IMR-90 (cell line): ENCODE data around the gene ADAM17. TPM values are rescaled to one million over a fixed set of nuclear protein-coding genes. Genes with fewer than 3 reads are reported as not detected.

Experiments
- ATAC-seq: fragments of 200-7000 bp; cut with Tn5 transposase; 2 replicates; pipeline ENCODE4 v1.9.1; 2020; ENCODE audit warnings: low read depth, mild to moderate bottlenecking, moderate library complexity
- BruUV-seq: library from RNA; stranded (reverse); fragments of 400-500 nt; replicated peaks from 2 replicates; lab custom pipeline; 2021; lab: Mats Ljungman, UMichigan
- CTCF ChIA-PET: fragments of 300-600 bp; formaldehyde crosslinking; extraction: SDS; loops from one replicate; lab custom pipeline; 2021; ENCODE audit warnings: antibody characterized with exemption; lab: Yijun Ruan, JAX
- POLR2A ChIA-PET: fragments of 300-600 bp; sonication (Branson Sonifier 250); formaldehyde crosslinking; loops from one replicate; lab custom pipeline; 2022; ENCODE audit warnings: antibody characterized with exemption; ENCODE audit not compliant: unreplicated experiment; lab: Charles Lee
- DNase-seq: peaks from one replicate; pipeline ENCODE4 v3.0.0; 2013
- H2AFZ ChIP-seq: replicated peaks from 2 replicates; pipeline ENCODE3; 2013; ENCODE audit warnings: low read length, mild to moderate bottlenecking; ENCODE audit not compliant: poor library complexity
- H2AK5ac ChIP-seq: 2 replicates; pipeline ENCODE4 v1.6.1; 2013; ENCODE audit warnings: low read depth, low read length, inconsistent platforms
- H2AK9ac ChIP-seq: replicated peaks from 2 replicates; pipeline ENCODE3; 2013; ENCODE audit warnings: mild to moderate bottlenecking, low read depth, low read length, moderate library complexity; ENCODE audit not compliant: poor library complexity
- H2BK120ac ChIP-seq: 2 replicates; pipeline ENCODE4 v1.6.1; 2013; ENCODE audit warnings: low read depth, low read length, inconsistent platforms
- H2BK15ac ChIP-seq: 3 replicates; pipeline ENCODE4 v1.6.1; 2013; ENCODE audit warnings: low read depth, low read length, inconsistent platforms
- H2BK20ac ChIP-seq: 2 replicates; pipeline ENCODE4 v1.6.1; 2013; ENCODE audit warnings: low read depth, mild to moderate bottlenecking, inconsistent platforms, low read length, moderate library complexity
- H2BK5ac ChIP-seq: 2 replicates; pipeline ENCODE4 v1.6.1; 2013; ENCODE audit warnings: mild to moderate bottlenecking, low read depth, low read length, inconsistent platforms; ENCODE audit not compliant: poor library complexity, severe bottlenecking
- H3K14ac ChIP-seq: replicated peaks from 2 replicates; pipeline ENCODE4 v1.6.1; 2013; ENCODE audit warnings: low read depth, low read length, inconsistent platforms
- H3K18ac ChIP-seq: 2 replicates; pipeline ENCODE4 v1.6.1; 2013; ENCODE audit warnings: low read depth, low read length, control low read depth
- H3K23ac ChIP-seq: 2 replicates; pipeline ENCODE4 v1.6.1; 2013; ENCODE audit warnings: low read depth, low read length, inconsistent platforms
- H3K27ac ChIP-seq: 2 replicates; pipeline ENCODE4 v1.5.1; 2013; ENCODE audit warnings: mild to moderate bottlenecking, control low read depth, low read length; ENCODE audit not compliant: insufficient read depth
- H3K27me3 ChIP-seq: 2 replicates; pipeline ENCODE4 v1.6.1; 2013; ENCODE audit warnings: low read length; ENCODE audit not compliant: control insufficient read depth, insufficient read depth
- H3K36me3 ChIP-seq: 2 replicates; pipeline ENCODE4 v1.6.1; 2013; ENCODE audit warnings: low read length, mixed read lengths; ENCODE audit not compliant: control insufficient read depth, insufficient read depth
- H3K4ac ChIP-seq: 2 replicates; pipeline ENCODE4 v1.6.1; 2013; ENCODE audit warnings: low read depth, low read length, inconsistent platforms
- H3K4me1 ChIP-seq: 2 replicates; pipeline ENCODE4 v1.6.1; 2013; ENCODE audit warnings: low read length, mixed read lengths; ENCODE audit not compliant: control insufficient read depth, insufficient read depth
- H3K4me2 ChIP-seq: 2 replicates; pipeline ENCODE4 v1.6.1; 2013; ENCODE audit warnings: low read depth, mild to moderate bottlenecking, control low read depth, low read length, moderate library complexity
- H3K4me3 ChIP-seq: 2 replicates; pipeline ENCODE4 v1.5.1; 2013; ENCODE audit warnings: low read depth, mild to moderate bottlenecking, control low read depth, low read length, moderate library complexity; ENCODE audit not compliant: insufficient read depth
- H3K56ac ChIP-seq: 2 replicates; pipeline ENCODE4 v1.6.1; 2013; ENCODE audit warnings: low read length, inconsistent platforms; ENCODE audit not compliant: insufficient read depth; ENCODE audit errors: extremely low read depth
- H3K79me1 ChIP-seq, 2 experiments: 2 replicates each; pipeline ENCODE4 v1.6.1; 2013; ENCODE audit warnings: low read length in 2 of 2, inconsistent platforms in 1 of 2, low read depth in 1 of 2
- H3K9ac ChIP-seq: 2 replicates; pipeline ENCODE4 v1.6.1; 2013; ENCODE audit warnings: low read depth, low read length, control low read depth
- H3K9me1 ChIP-seq: 2 replicates; pipeline ENCODE4 v1.6.1; 2013; ENCODE audit warnings: low read length, inconsistent platforms; ENCODE audit not compliant: insufficient read depth
- H3K9me3 ChIP-seq: 2 replicates; pipeline ENCODE4 v1.6.1; 2013; ENCODE audit warnings: low read length; ENCODE audit not compliant: control insufficient read depth, insufficient read depth
- H4K20me1 ChIP-seq: 2 replicates; pipeline ENCODE4 v1.6.1; 2013; ENCODE audit warnings: low read length, inconsistent platforms; ENCODE audit not compliant: insufficient read depth
- H4K5ac ChIP-seq: 2 replicates; pipeline ENCODE4 v1.6.1; 2013; ENCODE audit warnings: mild to moderate bottlenecking, low read depth, low read length, control low read depth
- H4K8ac ChIP-seq, 2 experiments: 2 replicates each; pipeline ENCODE4 v1.6.1; 2013; ENCODE audit warnings: low read depth in 2 of 2, low read length in 2 of 2, control low read depth in 1 of 2, inconsistent platforms in 1 of 2
- H4K91ac ChIP-seq: 2 replicates; pipeline ENCODE4 v1.6.1; 2013; ENCODE audit warnings: low read depth, low read length, inconsistent platforms; ENCODE audit not compliant: insufficient read depth
- CEBPB ChIP-seq: IDR thresholded peaks from 2 replicates; pipeline ENCODE4 v1.6.1; 2012; ENCODE audit warnings: low read depth, low read length, improper control_type of control experiment
- CHD1 ChIP-seq: IDR thresholded peaks from 2 replicates; pipeline ENCODE4 v1.6.1; 2012; ENCODE audit warnings: low read depth, low read length, improper control_type of control experiment
- RFX5 ChIP-seq: IDR thresholded peaks from 2 replicates; pipeline ENCODE4 v1.8.0; 2012; ENCODE audit warnings: low read depth, mild to moderate bottlenecking, low read length, moderate library complexity
- SMC3 ChIP-seq: fragments of 150-350 bp; IDR thresholded peaks from 2 replicates; pipeline ENCODE4 v1.6.1; 2016; ENCODE audit warnings: low read depth, mild to moderate bottlenecking, antibody characterized with exemption, low read length, moderate library complexity
- WGBS, 2 experiments: methylation state at CpG; one replicate each; pipeline versions ENCODE4 v1.1.5 to v1.1.7; 2013; ENCODE audit warnings: missing lambda C conversion rate in 2 of 2; ENCODE audit not compliant: insufficient read length in 1 of 2; ENCODE audit errors: extremely low coverage in 2 of 2; 5-methylcytosine and 5-hydroxymethylcytosine counted together
- dilution Hi-C: fragments of 300-500 bp; cut with HindIII; formaldehyde crosslinking; loops from one replicate; pipeline ENCODE4 v1.14.3; 2018; ENCODE audit warnings: low sequenced_read_pairs; ENCODE audit not compliant: unreplicated experiment
- in situ Hi-C: fragments of 300-500 bp; cut with MboI; formaldehyde crosslinking; loops from 3 replicates; pipeline ENCODE4 v1.14.3; 2019; ENCODE audit warnings: low sequenced_read_pairs, inconsistent platforms, mixed read lengths
- intact Hi-C: fragments of 100-400 bp; cut with micrococcal nuclease; formaldehyde crosslinking; loops from 2 replicates; pipeline ENCODE4 v1.10.0; 2022
- polyA plus RNA-seq, 3 experiments: library from polyadenylated mRNA; depleted of rRNA; stranded (reverse); fragments of >200 nt; gene quantifications; 2 replicates each; pipeline ENCODE4 v1.2.3, GENCODE V29; 2012; ENCODE audit warnings: low replicate concordance in 1 of 3
- total RNA-seq: library from RNA; depleted of rRNA; stranded (reverse); fragments of >200 nt; gene quantifications from 2 replicates; pipeline ENCODE4 v1.2.3, GENCODE V29; 2012
- TF ChIP-seq, protein P1 (sequence below): fragments of 150-350 bp; IDR thresholded peaks from 2 replicates; pipeline ENCODE4 v1.6.1; 2016; ENCODE audit warnings: low read depth, mild to moderate bottlenecking, low read length, moderate library complexity, borderline replicate concordance

The ADAM17 gene
- total and polyA plus RNA-seq, 2 of the 4 experiments (the other 2 are of a cell fraction) = 9.6 to 34.4 TPM

DNA sequence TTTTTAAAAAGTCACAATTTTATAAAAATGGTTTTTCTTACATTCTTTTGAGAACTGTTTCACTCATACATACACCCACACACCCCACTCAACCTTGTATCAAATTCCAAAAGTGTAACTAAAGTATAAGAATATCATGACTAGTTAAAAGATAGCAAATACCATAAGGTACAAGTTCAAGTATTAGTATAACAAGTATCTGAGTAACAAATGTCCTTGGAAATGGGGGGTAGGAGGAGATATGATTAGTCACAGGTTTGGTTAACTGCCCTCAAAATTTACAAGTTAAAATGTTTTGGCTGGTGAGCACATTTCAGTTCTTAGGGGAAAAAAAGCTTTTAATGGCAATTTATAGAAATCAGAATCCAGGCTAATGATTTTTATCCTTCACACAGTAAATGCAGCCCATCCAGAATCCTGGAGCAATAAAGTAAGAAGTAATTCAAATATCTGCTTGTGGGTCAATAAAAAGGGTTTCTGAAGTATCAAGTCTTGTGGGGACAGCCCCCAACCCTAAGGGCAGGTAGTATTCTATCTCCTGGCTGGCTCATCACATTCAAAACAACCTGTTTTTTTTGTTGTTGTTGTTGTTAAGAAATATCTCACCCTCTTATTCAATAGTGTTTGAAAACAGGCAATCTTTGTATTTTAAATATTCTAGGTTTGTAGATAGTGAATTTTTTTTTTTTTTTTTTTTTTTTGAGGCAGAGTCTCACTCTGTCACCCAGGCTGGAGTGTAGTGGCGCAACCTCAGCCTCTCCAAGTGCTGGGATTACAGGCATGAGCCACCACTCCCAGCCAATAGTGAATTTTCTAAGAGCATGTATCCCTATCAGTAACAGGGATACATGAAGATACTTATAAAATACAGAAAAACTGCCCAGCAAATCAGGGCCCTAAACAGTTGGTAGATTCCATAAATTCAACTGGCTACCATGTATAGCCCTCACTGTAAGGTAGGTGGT, 66.8 kb downstream of the ADAM17 start:
- CTCF ChIA-PET = interaction anchor here (0.6 kb wide), 2 partner anchors 14 to 25 kb away, joined by 3 read pairs; no protein-coding TSS in a partner anchor
- peaks cover 62% of the 10 kb centered on the region for H3K36me3 ChIP-seq

More for the DNA sequence above, 66.8 kb downstream of the ADAM17 start:
- Histone ChIP-seq H3K9ac (no peak overlapping the region), H3K79me1 (peaks cover 28 to 52% of the 10 kb centered on the region in 2 experiments; a peak in 3 of 4 replicates), H2BK20ac (no peak overlapping the region), H3K14ac (no peak overlapping the region), H3K9me3 (no peaks in the 10 kb centered on the region), H3K4ac (no peak overlapping the region), H2AK5ac (no peak overlapping the region), H3K4me3 (no peak overlapping the region), H3K9me1 (peaks cover 10% of the 10 kb centered on the region), H3K4me2 (no peak overlapping the region), H3K18ac (no peak overlapping the region), H2AK9ac (no peak overlapping the region), H3K4me1 (peaks cover 6% of the 10 kb centered on the region), H2BK120ac (no peak overlapping the region), H4K8ac (no peak overlapping the region), H2AFZ (no peak overlapping the region), H2BK5ac (peak overlapping the region; percentile 13), H3K56ac (no peak overlapping the region), H4K5ac (no peak overlapping the region), H3K23ac (no peak overlapping the region), H3K27me3 (no peaks in the 10 kb centered on the region), H4K91ac (no peak overlapping the region), H2BK15ac (no peak overlapping the region), H4K20me1 (peaks cover 12% of the 10 kb centered on the region), H3K27ac (peak overlapping the region; percentile 25; the same call in 1 of the 2 replicates)
- no CpG with 5 or more reads among the region's 1 CpG for WGBS, 2 experiments
- DNase-seq (peak; percentile 83), ATAC-seq (peak; percentile 51)
- TF ChIP-seq CHD1 (no peak), RFX5 (no peak), SMC3 (no peak), CEBPB (peak; percentile 62)
- TF ChIP-seq, protein P1, sequence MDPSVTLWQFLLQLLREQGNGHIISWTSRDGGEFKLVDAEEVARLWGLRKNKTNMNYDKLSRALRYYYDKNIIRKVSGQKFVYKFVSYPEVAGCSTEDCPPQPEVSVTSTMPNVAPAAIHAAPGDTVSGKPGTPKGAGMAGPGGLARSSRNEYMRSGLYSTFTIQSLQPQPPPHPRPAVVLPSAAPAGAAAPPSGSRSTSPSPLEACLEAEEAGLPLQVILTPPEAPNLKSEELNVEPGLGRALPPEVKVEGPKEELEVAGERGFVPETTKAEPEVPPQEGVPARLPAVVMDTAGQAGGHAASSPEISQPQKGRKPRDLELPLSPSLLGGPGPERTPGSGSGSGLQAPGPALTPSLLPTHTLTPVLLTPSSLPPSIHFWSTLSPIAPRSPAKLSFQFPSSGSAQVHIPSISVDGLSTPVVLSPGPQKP = no peak
- POLR2A ChIA-PET = no interaction called here
- in situ Hi-C loops = no loop called here
- BruUV-seq = no TSS peak
- dilution Hi-C loops = no loop called here
- intact Hi-C loops = no loop called here
